ENCODE data around the gene RRAGD. TPM values are rescaled to one million over a fixed set of nuclear protein-coding genes. Genes with fewer than 3 reads are reported as not detected.

Gene RRAGD
- polyA plus RNA-seq, 1 experiment = not detected

GRCh38 chr6:89330910-89331309, 81.2 kb downstream of the RRAGD start:
- no peak for DNase-seq (ENCODE audit: low read depth)
- CTCF ChIA-PET = no interaction called here
- POLR2A ChIA-PET = interaction anchor here (0.5 kb wide), 1 partner anchor 15 kb away, joined by 10 read pairs; no protein-coding TSS in a partner anchor

GRCh38 chr6:89328976-89329375, 83.1 kb downstream of the RRAGD start:
- H3K27me3 ChIP-seq (ENCODE audit: control insufficient read depth, insufficient read depth, low read length) = no peaks in the 10 kb centered on the region
- no peak overlapping the region for H3K4me3 ChIP-seq (ENCODE audit: low read depth, low read length)
- ChIA-PET CTCF (interaction anchor here (0.6 kb wide), 1 partner anchor 470 kb away, joined by 3 read pairs; no protein-coding TSS in a partner anchor), POLR2A (no interaction called here)
- 0 out of 2 replicates have a peak, but pooled peaks cover 2% of the 10 kb centered on the region for H3K36me3 ChIP-seq (ENCODE audit: control insufficient read depth, insufficient read depth, low read length)
- DNase-seq (ENCODE audit: low read depth) = no peak
- TF ChIP-seq, protein P1, sequence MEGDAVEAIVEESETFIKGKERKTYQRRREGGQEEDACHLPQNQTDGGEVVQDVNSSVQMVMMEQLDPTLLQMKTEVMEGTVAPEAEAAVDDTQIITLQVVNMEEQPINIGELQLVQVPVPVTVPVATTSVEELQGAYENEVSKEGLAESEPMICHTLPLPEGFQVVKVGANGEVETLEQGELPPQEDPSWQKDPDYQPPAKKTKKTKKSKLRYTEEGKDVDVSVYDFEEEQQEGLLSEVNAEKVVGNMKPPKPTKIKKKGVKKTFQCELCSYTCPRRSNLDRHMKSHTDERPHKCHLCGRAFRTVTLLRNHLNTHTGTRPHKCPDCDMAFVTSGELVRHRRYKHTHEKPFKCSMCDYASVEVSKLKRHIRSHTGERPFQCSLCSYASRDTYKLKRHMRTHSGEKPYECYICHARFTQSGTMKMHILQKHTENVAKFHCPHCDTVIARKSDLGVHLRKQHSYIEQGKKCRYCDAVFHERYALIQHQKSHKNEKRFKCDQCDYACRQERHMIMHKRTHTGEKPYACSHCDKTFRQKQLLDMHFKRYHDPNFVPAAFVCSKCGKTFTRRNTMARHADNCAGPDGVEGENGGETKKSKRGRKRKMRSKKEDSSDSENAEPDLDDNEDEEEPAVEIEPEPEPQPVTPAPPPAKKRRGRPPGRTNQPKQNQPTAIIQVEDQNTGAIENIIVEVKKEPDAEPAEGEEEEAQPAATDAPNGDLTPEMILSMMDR (IDR thresholded peaks at IDR 0.05; ENCODE audit: insufficient read depth, low read depth, low read length) = no peak

More at GRCh38 chr6:89330910-89331309, 81.2 kb downstream of the RRAGD start:
- H3K36me3 ChIP-seq (ENCODE audit: control insufficient read depth, insufficient read depth, low read length) = 0 out of 2 replicates have a peak, but pooled peaks cover 2% of the 10 kb centered on the region
- no peaks in the 10 kb centered on the region for H3K27me3 ChIP-seq (ENCODE audit: control insufficient read depth, insufficient read depth, low read length)
- TF ChIP-seq, protein P1 (IDR thresholded peaks at IDR 0.05; ENCODE audit: insufficient read depth, low read depth, low read length) = no peak
- no peak overlapping the region for H3K4me3 ChIP-seq (ENCODE audit: low read depth, low read length)

- TF ChIP-seq, protein P1 (IDR thresholded peaks at IDR 0.05; ENCODE audit: insufficient read depth, low read depth, low read length) = no peak
- no peak for DNase-seq (ENCODE audit: low read depth)
- Histone ChIP-seq H3K4me3 (ENCODE audit: low read depth, low read length) (no peak overlapping the region), H3K36me3 (ENCODE audit: control insufficient read depth, insufficient read depth, low read length) (0 out of 2 replicates have a peak, but pooled peaks cover 2% of the 10 kb centered on the region), H3K27me3 (ENCODE audit: control insufficient read depth, insufficient read depth, low read length) (no peaks in the 10 kb centered on the region)
- ChIA-PET POLR2A (no interaction called here), CTCF (interaction anchor here (3.0 kb wide), 1 partner anchor 13 kb away, joined by 6 read pairs; no protein-coding TSS in a partner anchor)
Measured at GRCh38 chr6:89324304-89324703, 87.8 kb downstream of the RRAGD start.

- CTCF ChIA-PET = interaction anchor here (1.1 to 3.0 kb wide), 2 partner anchors 12 to 15 kb away, joined by 3 to 6 read pairs; no protein-coding TSS in a partner anchor
- DNase-seq (ENCODE audit: low read depth) = no peak
- no peaks in the 10 kb centered on the region for H3K27me3 ChIP-seq (ENCODE audit: control insufficient read depth, insufficient read depth, low read length)
- H3K36me3 ChIP-seq (ENCODE audit: control insufficient read depth, insufficient read depth, low read length) = 0 out of 2 replicates have a peak, but pooled peaks cover 2% of the 10 kb centered on the region
- H3K4me3 ChIP-seq (ENCODE audit: low read depth, low read length) = no peak overlapping the region
- POLR2A ChIA-PET = interaction anchor here (0.6 kb wide), 1 partner anchor 53 kb away, joined by 5 read pairs; no protein-coding TSS in a partner anchor
- TF ChIP-seq, protein P1 (IDR thresholded peaks at IDR 0.05; ENCODE audit: insufficient read depth, low read depth, low read length) = no peak
Measured at GRCh38 chr6:89323511-89323971, 88.5 kb downstream of the RRAGD start.

- CTCF ChIA-PET = interaction anchor here (0.9 to 1.3 kb wide), 3 partner anchors 10 to 89 kb away, joined by 3 to 4 read pairs (median 4); no protein-coding TSS in a partner anchor
- TF ChIP-seq, protein P1 (IDR thresholded peaks at IDR 0.05; ENCODE audit: insufficient read depth, low read depth, low read length) = no peak
- no peak for DNase-seq (ENCODE audit: low read depth)
Measured at GRCh38 chr6:89321131-89321970, 90.7 kb downstream of the RRAGD start.

More at GRCh38 chr6:89321131-89321970, 90.7 kb downstream of the RRAGD start:
- Histone ChIP-seq H3K36me3 (ENCODE audit: control insufficient read depth, insufficient read depth, low read length) (no peaks in the 10 kb centered on the region), H3K4me3 (ENCODE audit: low read depth, low read length) (no peak overlapping the region), H3K27me3 (ENCODE audit: control insufficient read depth, insufficient read depth, low read length) (no peaks in the 10 kb centered on the region)
- POLR2A ChIA-PET = no interaction called here
